GM19025 (cell line): ENCODE results near the gene WSB2.
"Not testable (repeated sequence)": the region's sequence is repeated elsewhere in the genome, so short reads cannot be mapped to it uniquely, and the experiment has no call there.

Experiments used
- ATAC-seq: cut with Tn5 transposase; IDR thresholded peaks from one replicate; pipeline ENCODE4 v1.9.1; 2021; ENCODE audit warnings: mild to moderate bottlenecking, low read depth, moderate library complexity; ENCODE audit not compliant: unreplicated experiment

The WSB2 gene

GRCh38 chr12:118061011-118061872 lies at the start of gene WSB2:
WSB2 (minus strand) TSS chr12:118061179; CDS start chr12:118061048, 131 bp downstream.
- ATAC-seq: peak; percentile 58

GRCh38 chr12:118109088-118109487 lies 48.1 kb upstream of the WSB2 start:
- no peak for ATAC-seq

GRCh38 chr12:118107694-118108093 lies 46.7 kb upstream of the WSB2 start:
- no peak for ATAC-seq

- no peak for ATAC-seq
Measured at GRCh38 chr12:118107011-118107410, 46.0 kb upstream of the WSB2 start.

- ATAC-seq: no peak
Measured at GRCh38 chr12:118103601-118104382, 42.8 kb upstream of the WSB2 start, which contains the start of gene VSIG10. VSIG10 (minus strand) TSS chr12:118104011; CDS start chr12:118103671, 340 bp downstream.

- ATAC-seq: no peak
Measured at GRCh38 chr12:118103201-118103600, 42.2 kb upstream of the WSB2 start.

GRCh38 chr12:118102609-118103008 lies 41.6 kb upstream of the WSB2 start:
- ATAC-seq: no peak

GRCh38 chr12:118102070-118102469 lies 41.1 kb upstream of the WSB2 start:
- ATAC-seq: no peak

- no peak for ATAC-seq
Measured at GRCh38 chr12:118101051-118101450, 40.1 kb upstream of the WSB2 start.

GRCh38 chr12:118098911-118099671 lies 38.1 kb upstream of the WSB2 start:
- ATAC-seq: no peak

GRCh38 chr12:118098401-118098800 lies 37.4 kb upstream of the WSB2 start:
- no peak for ATAC-seq

GRCh38 chr12:118094039-118094438 lies 33.1 kb upstream of the WSB2 start:
- ATAC-seq: no peak

GRCh38 chr12:118089782-118090181 lies 28.8 kb upstream of the WSB2 start:
- ATAC-seq: no peak

- no peak for ATAC-seq
Measured at GRCh38 chr12:118082161-118082560, 21.2 kb upstream of the WSB2 start.

- not testable (repeated sequence) for ATAC-seq
Measured at GRCh38 chr12:118081521-118081920, 20.5 kb upstream of the WSB2 start.

GRCh38 chr12:118073768-118074167 lies 12.8 kb upstream of the WSB2 start:
- ATAC-seq: no peak

GRCh38 chr12:118070650-118071049 lies 9.7 kb upstream of the WSB2 start:
- no peak for ATAC-seq

- ATAC-seq: no peak
Measured at GRCh38 chr12:118068445-118068844, 7.5 kb upstream of the WSB2 start.

- no peak for ATAC-seq
Measured at GRCh38 chr12:118065380-118065779, 4.4 kb upstream of the WSB2 start.

GRCh38 chr12:118064608-118065007 lies 3.6 kb upstream of the WSB2 start:
- no peak for ATAC-seq
